ENCODE measurements around the gene PSENEN. TPM values are rescaled to one million over a fixed set of nuclear protein-coding genes. Genes with fewer than 3 reads are reported as not detected.

PSENEN gene
- total and polyA plus RNA-seq, 9 of the 15 experiments (the other 6 are each of a cell fraction or from before 2014, with no cell fraction given), result 34.5 to 299 (median 61.1) TPM

DNA sequence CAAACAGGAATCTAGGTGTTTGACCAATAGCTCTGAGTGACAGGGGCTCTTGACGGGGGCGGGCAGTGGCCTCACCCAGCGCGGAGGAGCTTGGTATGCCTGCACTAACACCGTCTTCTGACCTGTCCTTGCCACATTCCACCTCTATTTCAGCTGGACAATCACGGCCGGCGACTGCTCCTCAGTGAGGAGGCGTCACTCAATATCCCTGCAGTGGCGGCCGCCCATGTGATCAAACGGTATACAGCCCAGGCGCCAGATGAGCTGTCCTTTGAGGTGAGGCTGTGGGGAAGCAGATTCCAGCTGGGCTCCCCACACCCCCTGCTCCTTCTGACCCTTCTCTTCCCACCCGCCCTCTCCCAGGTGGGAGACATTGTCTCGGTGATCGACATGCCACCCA, 34.6 kb downstream of the PSENEN start:
- POLR2A ChIA-PET, result no interaction called here
- in situ Hi-C loops (cut with MboI) (no loop called here), intact Hi-C loops (cut with micrococcal nuclease) (no loop called here)
- no peak for ATAC-seq
- Histone ChIP-seq H3K9ac (ENCODE audit: insufficient read depth in 1 of 2, low read depth in 2 of 2, low read length in 2 of 2) (no peak overlapping the region; a peak in 1 of 4 replicates), H3K9me1 (ENCODE audit: control insufficient read depth, insufficient read depth, low read length) (no peaks in the 10 kb centered on the region), H3K4me1 (replicated peaks in 1 of 2; ENCODE audit: control insufficient read depth in 2 of 2, insufficient read depth in 2 of 2, low read length in 2 of 2) (peaks cover 5 to 40% of the 10 kb centered on the region in 2 experiments; a peak in 4 of 5 replicates), H3K4me2 (ENCODE audit: insufficient read depth, low read length) (no peak overlapping the region), H3K27ac (ENCODE audit: extremely low read depth, low read depth, low read length) (no peak overlapping the region), H3K79me2 (ENCODE audit: control insufficient read depth, insufficient read depth, low read length) (peaks cover 5% of the 10 kb centered on the region; the same call in 1 of the 3 replicates), H4K20me1 (replicated peaks; ENCODE audit: control insufficient read depth, insufficient read depth, low read length) (no peaks in the 10 kb centered on the region), H3K36me3 (ENCODE audit: control insufficient read depth, insufficient read depth, low read length) (peaks cover 24% of the 10 kb centered on the region; the same call in 2 of the 3 replicates), H3K9me3 (replicated peaks; ENCODE audit: control insufficient read depth, insufficient read depth, low read depth, low read length) (no peaks in the 10 kb centered on the region), H3K4me3 (no peak overlapping the region), H3K27me3 (ENCODE audit: control insufficient read depth in 2 of 2, insufficient read depth in 2 of 2, low read length in 2 of 2) (no peaks in the 10 kb centered on the region), H2AFZ (ENCODE audit: low read depth, low read length) (no peak overlapping the region)
- BruUV-seq (replicated peaks), result no TSS peak
- WGBS (ENCODE audit: insufficient coverage, low coverage, missing lambda C conversion rate), result 79% methylated on average over 16 of the region's 16 CpGs
- CTCF ChIA-PET (ENCODE audit: low intra/inter-chr PET ratio), result no interaction called here
- no peak for TF ChIP-seq MYNN (IDR thresholded peaks at IDR 0.05)
- no peak for TF ChIP-seq MYNN (CRISPR knock-in tag; IDR thresholded peaks at IDR 0.05)
- TF ChIP-seq ETV6 (IDR thresholded peaks at IDR 0.05; ENCODE audit: borderline replicate concordance in 1 of 2, low read depth in 2 of 2, low read length in 1 of 2), result no peak
- TF ChIP-seq ETV6 (CRISPR knock-in tag; IDR thresholded peaks at IDR 0.05; ENCODE audit: borderline replicate concordance), result no peak
- TF ChIP-seq ZNF561 (CRISPR knock-in tag; conservative IDR thresholded peaks at IDR 0.05), result no peak
- TF ChIP-seq, protein P1, sequence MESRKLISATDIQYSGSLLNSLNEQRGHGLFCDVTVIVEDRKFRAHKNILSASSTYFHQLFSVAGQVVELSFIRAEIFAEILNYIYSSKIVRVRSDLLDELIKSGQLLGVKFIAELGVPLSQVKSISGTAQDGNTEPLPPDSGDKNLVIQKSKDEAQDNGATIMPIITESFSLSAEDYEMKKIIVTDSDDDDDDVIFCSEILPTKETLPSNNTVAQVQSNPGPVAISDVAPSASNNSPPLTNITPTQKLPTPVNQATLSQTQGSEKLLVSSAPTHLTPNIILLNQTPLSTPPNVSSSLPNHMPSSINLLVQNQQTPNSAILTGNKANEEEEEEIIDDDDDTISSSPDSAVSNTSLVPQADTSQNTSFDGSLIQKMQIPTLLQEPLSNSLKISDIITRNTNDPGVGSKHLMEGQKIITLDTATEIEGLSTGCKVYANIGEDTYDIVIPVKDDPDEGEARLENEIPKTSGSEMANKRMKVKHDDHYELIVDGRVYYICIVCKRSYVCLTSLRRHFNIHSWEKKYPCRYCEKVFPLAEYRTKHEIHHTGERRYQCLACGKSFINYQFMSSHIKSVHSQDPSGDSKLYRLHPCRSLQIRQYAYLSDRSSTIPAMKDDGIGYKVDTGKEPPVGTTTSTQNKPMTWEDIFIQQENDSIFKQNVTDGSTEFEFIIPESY (CRISPR knock-in tag; IDR thresholded peaks at IDR 0.05), result peak; percentile 80
- no peak for FAIRE-seq
- DNase-seq (ENCODE audit: extremely low read depth in 1 of 4, low spot score in 3 of 4), result no peak
